GM23248 (cell line): ENCODE results near the gene GLIS2.

Experiments
- EZH2 ChIP-seq: fragments of 200-600 bp; sonication (generic); IDR thresholded peaks from 2 replicates; pipeline ENCODE4 v1.6.1; 2018; ENCODE audit warnings: antibody characterized with exemption, mild to moderate bottlenecking; ENCODE audit not compliant: insufficient read depth, poor library complexity, severe bottlenecking
- EZH2phosphoT487 ChIP-seq: fragments of 200-600 bp; sonication (generic); IDR thresholded peaks from 2 replicates; pipeline ENCODE4 v1.6.1; 2018; ENCODE audit warnings: antibody characterized with exemption, moderate library complexity, mild to moderate bottlenecking, low read depth; ENCODE audit not compliant: insufficient read depth

- TF ChIP-seq EZH2 (no peak), EZH2phosphoT487 (no peak)
These were observed 21.1 kb downstream of the GLIS2 start for GRCh38 chr16:4336701-4337539.
